NCI-H2196 (cell line): Measurements from ENCODE around the gene PWP2.
"Not testable (repeated sequence)": the region's sequence is repeated elsewhere in the genome, so short reads cannot be mapped to it uniquely, and the experiment has no call there.

Experiments used
- DNase-seq: peaks from one replicate; lab custom pipeline; 2025; ENCODE audit not compliant: unreplicated experiment; lab: John Stamatoyannopoulos, UW

PWP2 gene

GRCh38 chr21:44107026-44107501, at the start of gene PWP2:
TSS of gene PWP2 (plus strand) at chr21:44107399. CDS start at chr21:44107417, 18 bp downstream.
- not testable (repeated sequence) for DNase-seq

GRCh38 chr21:44057960-44058651, 49.1 kb upstream of the PWP2 start:
- no peak for DNase-seq

GRCh38 chr21:44058652-44058964, 48.6 kb upstream of the PWP2 start:
- DNase-seq: no peak

GRCh38 chr21:44058981-44059380, 48.2 kb upstream of the PWP2 start:
- no peak for DNase-seq

- DNase-seq: peak; percentile 68
Observed at GRCh38 chr21:44059710-44060109, 47.5 kb upstream of the PWP2 start.

- DNase-seq: no peak
Observed at GRCh38 chr21:44062380-44062779, 44.8 kb upstream of the PWP2 start.

GRCh38 chr21:44063151-44063912, 43.9 kb upstream of the PWP2 start:
- no peak for DNase-seq

GRCh38 chr21:44064852-44065403, 42.3 kb upstream of the PWP2 start:
- no peak for DNase-seq

GRCh38 chr21:44065428-44065827, 41.8 kb upstream of the PWP2 start:
- DNase-seq: no peak

GRCh38 chr21:44066116-44066515, 41.1 kb upstream of the PWP2 start:
- DNase-seq: no peak

GRCh38 chr21:44067011-44067839, 40.0 kb upstream of the PWP2 start:
- no peak for DNase-seq

GRCh38 chr21:44070391-44070790, 36.8 kb upstream of the PWP2 start:
- DNase-seq: no peak

GRCh38 chr21:44071359-44072104, 35.7 kb upstream of the PWP2 start:
- DNase-seq: no peak

GRCh38 chr21:44072111-44072510, 35.1 kb upstream of the PWP2 start:
- no peak for DNase-seq

- no peak for DNase-seq
Observed at GRCh38 chr21:44074315-44074958, 32.8 kb upstream of the PWP2 start.

GRCh38 chr21:44076316-44076715, 30.9 kb upstream of the PWP2 start:
- no peak for DNase-seq

- no peak for DNase-seq
Observed at GRCh38 chr21:44078411-44078981, 28.7 kb upstream of the PWP2 start.

GRCh38 chr21:44079446-44079845, 27.8 kb upstream of the PWP2 start:
- no peak for DNase-seq

GRCh38 chr21:44079846-44080245, 27.4 kb upstream of the PWP2 start:
- DNase-seq: no peak
